Measurements from ENCODE around the gene PRKN. TPM values are rescaled to one million over a fixed set of nuclear protein-coding genes. Genes with fewer than 3 reads are reported as not detected.

PRKN gene
- total RNA-seq, 1 donor from 2014 or later = 7.9 TPM

DNA sequence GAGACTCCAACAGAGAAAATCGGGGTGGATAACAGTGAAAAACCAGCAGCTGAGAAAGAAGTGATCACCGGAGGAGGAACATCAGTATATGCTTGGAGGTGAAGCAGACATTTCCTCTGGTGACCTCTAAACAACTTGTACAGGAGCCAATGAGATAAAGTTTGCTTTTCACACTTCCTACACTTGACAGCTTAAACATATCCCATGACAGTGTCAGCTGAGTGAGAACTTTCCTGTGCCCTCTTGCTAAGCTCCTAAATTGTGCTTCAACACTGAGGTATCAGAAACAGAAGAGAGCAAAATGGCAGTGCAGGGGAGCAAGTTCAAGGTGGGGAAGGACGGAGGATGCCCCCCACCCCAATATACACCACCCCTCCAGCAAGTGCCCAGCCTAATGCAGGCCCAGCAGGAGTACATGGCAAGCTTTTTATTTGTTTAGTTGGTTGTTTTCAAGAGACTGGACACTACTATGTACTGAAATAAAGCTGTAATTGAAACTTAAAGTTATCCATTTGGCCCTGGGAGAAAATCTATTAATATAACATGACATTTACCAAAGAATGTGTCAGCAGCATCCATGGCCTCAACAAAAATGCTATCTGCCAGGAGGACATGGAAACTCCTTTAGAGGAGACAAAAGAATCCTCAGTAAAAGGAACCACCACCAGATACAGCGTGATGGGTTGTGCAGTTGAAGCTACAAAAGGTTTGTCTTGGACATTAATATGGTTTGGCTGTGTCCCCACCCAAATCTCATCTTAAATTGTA, 540.2 kb downstream of the PRKN start:
- no peak for DNase-seq (ENCODE audit: low spot score)

DNA sequence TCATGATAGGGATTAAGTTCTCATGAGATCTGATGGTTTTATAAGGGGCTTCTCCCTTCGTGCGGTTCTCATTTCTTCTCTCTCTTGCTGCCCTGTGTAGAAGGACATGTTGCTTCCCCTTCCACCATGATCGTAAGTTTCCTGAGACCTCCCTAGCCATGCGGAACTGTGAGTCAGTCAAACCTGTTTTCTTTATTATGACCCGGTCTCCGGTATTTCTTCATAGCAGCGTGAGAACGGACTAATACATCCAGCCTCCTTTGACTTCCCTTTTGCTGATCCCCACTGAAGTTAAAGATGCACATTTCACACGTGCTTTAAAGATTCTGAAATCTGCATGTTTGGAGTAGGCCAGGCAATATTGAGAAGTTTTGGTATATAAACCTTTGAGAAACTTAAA, 543.1 kb downstream of the PRKN start:
- no peak for DNase-seq (ENCODE audit: low spot score)

DNA sequence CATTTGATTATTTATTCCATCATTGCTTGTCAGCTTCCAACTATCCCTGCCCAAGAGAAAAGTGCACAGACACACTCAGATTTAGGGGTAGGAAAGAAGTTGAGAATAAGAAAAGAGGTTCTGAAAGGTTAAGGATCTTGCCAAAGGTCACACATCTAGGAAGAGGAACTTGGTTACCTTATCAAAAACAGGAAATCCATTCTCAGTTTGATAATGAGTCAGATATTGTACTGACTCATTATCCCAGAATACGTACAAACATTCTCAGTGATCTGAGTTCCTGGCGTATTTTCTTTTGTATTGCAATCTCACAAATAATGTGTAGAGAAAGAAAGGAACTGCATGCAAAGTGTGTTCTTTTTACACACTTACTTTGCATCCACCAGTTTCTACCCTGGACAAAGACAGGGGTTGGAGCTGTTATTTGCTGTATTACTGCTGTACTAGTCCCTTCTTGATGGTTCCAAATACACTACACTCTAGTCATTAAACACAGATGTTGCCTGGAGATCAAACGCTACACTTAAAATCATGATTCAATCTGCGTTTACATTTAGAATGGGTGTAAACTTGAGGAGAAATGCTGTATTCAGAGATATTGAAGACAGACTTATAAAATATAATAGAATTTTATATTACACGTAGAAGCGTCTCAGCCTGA, 545.7 kb downstream of the PRKN start:
- DNase-seq (ENCODE audit: low spot score) = no peak

DNA sequence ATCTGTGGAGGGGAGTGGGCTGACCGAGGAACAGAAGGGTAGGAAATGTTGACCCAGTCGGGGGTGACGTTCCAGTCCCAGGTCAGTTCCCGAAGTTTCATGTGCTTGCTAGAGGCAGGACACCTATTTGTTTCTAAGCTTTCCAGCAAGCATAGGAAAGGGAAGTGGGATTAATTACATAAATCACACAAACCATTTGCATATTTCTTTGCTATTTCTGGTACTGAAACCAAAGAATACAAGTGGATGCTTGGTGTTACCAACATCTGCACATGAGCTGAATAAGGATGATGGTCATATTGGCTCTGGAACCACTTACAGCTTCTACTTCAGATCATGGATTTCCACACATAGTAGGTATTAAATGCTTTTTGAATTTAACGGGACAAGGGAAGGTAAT, 546.5 kb downstream of the PRKN start:
- no peak for DNase-seq (ENCODE audit: low spot score)

DNA sequence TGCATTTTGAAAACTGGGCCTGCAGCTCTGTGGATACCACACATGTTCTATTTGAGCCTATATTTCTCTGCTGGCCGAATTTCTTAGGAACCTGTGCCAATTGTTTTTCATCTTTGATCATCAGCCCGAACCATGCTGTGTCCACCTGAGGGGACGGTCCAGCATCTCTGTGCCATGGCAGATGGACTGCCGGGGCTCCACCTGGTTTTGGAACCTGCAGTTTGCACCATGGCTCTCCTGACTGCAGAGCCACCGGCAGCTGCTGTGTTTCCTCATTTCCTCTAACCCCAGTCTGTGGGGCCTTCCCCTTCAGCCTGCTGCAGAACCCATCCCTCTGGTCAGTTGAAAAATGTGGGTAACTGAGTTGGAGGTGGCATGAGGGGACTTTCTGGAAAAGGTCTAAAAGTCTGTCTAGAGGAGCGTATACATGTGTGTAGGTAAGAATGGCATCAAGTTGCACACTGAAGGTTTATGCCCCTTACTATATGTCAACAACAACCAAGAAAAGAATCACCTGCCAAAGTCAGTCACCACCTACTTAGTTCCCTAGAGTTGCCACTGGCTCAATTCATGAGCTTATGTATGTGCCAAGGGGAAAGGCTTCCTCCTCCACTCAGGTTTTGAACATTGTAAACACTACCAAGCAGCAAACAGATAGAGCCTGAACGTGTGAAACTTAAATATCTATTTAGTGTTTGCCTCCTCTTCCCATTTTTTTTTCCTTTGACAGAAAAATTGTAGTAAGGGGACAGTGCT, 548.2 kb downstream of the PRKN start:
- no peak for DNase-seq (ENCODE audit: low spot score)

DNA sequence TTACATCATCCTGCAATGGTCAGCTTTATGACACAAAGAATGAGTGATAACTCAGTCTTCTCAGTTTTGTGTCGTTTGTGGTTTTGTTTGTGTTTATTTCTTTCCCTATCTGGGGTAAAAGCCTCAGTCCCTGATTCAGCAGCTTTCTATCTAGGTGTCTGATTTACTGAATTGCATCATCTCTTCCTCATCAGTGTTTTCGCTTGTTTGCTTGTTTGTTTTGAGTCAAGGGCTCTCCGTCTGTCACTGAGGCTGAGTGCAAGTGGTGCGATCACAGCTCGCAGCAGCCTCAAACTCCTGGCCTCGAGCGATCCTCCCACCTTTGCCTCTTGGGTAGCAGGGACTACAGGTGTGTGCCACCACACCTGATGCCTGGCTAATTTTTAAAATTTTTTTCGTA, 548.9 kb downstream of the PRKN start:
- DNase-seq (ENCODE audit: low spot score) = no peak

DNA sequence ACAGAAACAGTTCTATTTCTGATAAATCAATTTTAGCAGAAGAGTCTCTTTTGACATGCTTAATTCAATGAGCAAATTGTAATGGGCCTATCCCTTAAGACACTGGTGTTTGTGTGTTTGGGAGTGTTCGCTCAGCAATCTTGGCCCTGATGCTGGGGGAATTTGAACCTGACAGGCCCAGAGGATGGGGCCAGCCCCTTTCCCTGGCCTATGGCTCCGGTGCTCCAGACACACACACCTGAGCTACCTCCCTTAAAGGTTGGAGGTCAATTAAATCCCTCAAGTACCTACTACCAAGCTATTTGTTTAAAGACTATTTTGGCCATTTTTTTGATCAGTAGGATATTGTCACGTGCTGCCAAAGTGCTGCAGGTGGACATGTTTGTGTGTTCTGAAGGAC, 549.3 kb downstream of the PRKN start:
- no peak for DNase-seq (ENCODE audit: low spot score)

DNA sequence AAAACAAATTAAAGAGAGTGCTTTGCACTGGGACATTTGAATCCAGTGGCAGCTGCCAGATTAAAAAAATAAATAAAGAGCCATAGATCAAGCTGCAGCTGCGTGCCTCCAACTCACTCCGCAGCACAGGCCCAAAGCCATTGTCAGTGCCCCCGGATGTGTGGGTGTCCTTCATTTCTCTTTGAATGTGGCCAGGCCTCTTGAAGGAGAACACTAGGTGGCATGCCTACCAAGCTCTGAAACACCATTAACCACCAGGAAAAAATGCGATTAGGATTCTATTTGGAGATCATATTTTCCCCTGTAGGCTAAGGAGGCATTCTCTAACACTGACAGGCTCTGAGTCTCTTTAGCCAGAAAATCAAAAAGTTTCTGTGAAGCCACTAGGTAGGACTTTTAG, 549.8 kb downstream of the PRKN start:
- peak; percentile 26 for DNase-seq (ENCODE audit: low spot score)

DNA sequence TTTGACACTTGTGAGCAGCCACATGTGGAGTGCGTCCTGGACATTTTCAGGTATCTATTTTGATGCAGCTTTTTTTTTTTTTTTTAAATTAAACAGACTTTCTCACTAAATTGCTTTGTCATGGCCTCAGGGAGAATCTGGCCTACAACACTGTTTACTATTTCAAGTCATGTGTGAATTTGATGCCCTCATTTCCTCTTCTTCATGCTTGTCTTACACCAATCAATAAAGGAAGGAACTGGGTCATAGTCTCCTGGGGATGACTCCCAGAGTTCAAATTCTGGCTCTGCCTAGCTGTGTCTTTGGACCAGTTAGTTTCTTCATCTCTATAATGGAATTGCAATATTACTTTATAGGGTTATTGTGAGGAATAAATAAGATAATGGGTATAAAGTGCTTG, 554.1 kb downstream of the PRKN start:
- no peak for DNase-seq (ENCODE audit: low spot score)

DNA sequence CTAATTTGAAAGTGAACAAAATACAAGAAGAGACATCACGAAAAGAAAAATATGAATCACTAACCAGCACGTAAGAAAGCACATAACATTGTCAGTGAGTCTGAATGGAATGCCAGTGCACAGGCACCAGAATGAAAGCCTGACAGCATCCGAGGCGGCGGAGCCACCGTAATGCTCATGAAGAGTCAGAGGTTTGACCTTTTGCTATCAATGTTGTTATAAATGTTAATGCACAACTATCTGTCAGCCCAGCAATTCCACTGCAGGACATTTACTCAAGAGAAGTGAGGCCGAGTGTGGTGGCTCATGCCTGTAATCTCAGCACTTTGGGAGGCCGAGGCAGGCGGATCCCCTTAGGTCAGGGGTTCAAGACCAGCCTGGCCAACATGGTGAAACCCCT, 562.1 kb downstream of the PRKN start:
- no peak for DNase-seq (ENCODE audit: low spot score)

DNA sequence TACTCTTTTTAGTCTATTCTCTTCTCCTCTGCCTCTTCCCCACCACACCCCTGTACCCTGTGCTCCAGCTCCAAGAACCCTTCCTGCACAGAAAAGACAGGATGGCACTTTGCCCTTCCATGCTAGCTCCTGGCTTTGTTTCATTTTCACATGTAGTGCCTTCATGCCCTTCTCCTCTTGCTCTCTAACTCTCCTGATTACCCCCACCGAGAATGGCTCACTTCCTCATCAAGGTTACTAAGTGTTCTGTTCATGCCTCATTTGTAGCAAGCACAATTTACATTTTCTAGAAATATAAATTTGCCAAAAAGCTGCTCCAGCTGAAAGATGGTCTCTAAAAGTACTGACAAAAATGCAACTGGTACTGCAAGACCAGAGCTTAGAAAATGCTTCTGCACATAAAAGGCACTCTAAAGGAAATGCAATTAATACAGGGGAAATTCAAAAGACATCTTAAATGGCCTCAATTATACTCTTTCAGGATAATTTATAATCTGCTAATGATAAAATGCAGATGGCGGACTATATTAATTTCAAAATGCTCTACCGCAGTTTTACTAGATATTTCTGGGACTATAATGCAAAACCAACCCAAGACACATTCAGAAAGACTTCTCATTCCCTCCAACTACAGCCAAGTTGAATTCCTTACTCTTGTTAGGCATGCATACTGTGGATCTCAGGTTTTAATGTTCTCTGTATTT, 570.2 kb downstream of the PRKN start:
- peak; percentile 14 for DNase-seq (ENCODE audit: low spot score)

DNA sequence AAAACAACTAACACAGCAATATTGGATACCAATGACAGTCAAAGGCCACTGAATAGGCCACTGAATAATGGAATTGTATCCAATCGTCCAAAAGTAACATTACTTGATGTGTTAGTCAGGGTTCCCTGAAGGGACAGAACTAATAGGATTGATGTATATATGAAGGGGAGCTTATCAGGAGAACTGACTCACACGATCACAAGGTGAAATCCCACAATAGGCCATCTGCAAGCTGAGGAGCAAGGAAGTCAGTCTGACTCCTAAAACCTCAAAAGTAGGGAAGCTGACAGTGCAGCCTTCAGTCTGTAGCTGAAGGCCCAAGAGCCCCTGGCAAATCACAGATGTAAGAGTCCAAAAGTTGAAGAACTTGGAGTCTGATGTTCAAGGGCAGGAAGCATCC, 571.4 kb downstream of the PRKN start:
- no peak for DNase-seq (ENCODE audit: low spot score)

DNA sequence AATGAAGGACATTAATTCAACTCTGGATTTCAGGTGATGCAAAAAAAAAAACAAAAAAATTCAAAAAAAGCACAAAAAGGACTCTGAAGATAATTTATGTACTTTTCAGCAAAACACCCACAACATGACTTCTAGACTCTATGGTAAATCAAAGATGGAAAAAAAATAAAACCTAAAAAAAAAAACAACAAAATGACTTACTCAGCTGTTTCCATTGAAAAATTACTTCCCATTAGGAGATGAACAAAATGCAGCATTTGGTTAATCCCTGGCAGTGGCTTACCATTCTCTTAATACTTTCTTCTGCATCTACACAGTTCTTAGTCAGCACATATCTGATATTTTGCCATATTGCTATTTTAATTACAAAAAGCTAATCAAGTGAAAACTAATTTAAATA, 572.6 kb downstream of the PRKN start:
- DNase-seq (ENCODE audit: low spot score) = no peak

DNA sequence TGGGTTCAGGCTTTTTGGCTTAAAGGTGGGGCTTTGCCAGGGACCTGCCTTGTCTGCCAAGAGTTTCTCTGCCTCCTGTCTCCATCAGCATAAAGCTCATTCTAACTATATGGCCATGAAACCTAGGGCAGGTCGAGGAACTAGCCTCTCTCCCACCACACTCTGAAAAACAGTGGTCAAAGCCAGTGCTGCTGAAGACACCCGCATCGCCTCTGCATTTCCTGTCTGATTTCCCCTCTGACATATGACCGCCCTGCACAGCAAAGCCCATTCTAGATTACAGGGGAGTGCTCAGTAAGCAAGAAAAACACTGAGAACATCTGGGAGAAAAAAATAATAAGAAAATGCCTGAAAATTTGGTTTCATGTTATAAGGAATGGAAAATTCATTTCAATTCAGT, 573.6 kb downstream of the PRKN start:
- no peak for DNase-seq (ENCODE audit: low spot score)

DNA sequence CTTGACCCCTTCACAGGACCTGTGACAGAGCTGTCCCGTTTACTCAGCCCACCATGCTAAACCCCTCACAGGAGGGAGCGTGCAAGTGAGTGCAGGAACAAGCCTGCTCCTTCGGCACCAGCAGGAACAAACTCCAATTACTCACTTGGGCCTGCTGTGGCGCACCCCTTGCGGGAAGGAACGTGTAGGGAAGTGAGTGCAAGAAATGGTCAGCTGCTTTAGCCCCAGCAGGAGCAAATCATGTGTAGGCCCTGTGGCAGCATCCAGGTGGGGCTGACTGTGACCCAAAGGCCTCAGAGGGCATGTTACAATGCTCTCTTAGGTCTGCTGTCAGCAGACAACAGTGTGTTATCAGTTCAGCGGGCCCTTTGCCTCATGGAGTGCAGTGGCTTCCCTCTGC, 574.4 kb downstream of the PRKN start:
- DNase-seq (ENCODE audit: low spot score) = no peak

DNA sequence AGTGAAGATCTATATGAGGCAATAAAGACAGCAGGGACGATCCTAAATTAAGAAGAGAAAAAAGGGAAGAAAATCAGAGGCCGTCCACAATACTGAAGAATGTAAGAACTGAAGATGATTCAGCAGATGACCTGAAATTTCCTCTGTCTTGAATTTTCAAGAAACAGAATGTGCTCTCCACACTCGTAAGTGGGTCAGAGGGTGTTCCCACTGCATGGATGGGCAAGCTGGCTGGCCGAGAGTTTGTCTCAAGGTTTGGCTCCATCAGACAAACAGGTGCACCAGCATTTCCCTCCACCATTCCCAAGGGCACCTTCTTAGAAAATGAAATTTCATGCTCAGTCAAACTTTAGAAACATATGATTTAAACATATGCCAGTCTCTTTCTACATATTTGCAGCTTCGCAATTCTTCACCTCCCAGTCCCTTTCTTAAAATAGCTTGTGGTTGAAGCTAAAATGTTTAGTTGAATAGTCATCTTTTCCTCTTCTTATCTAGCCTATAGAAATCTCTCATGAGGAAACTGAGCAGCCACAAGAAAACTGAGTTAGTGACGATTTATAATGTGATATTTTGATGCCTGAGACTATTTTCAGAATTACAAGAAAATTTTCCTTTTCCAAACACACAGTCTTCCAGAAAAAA, 576.4 kb downstream of the PRKN start:
- DNase-seq (ENCODE audit: low spot score) = peak; percentile 2

DNA sequence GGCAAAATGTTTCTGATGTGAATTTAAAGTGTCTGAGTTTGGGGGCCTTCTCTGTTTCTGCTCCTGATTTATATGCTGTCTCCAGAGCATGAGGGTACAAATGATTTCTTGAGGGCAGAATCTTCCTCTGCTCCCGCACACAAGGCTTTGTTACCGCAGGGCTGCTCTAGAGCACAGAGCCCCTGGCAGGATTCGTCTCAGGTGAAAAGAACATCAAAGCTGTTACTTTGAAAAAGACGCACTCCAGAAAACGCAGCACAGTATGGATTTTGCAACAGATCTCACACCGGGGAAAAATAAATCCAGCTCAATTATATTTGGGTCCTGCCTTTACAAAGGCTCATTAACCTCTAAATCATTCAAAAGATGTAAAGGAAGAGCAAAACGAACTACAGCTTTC, 577.3 kb downstream of the PRKN start:
- no peak for DNase-seq (ENCODE audit: low spot score)

DNA sequence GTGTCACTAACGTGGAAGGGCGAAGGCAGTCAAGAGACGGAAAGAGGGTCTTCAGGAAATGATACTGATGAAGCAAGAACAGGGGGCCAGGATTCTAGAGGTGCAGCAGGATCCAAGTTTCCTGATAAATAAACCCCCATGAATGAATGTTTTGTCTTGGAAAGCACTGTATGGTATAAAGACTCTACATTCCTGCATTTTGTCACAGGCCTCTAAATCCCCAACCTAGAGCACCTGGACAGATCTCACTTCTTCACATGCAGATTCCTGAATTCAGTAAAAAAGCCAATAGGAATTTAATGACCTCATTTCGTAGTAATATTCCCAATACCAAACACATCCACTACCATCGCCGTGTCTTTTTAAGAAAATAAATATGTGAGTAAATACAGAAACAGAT, 577.8 kb downstream of the PRKN start:
- DNase-seq (ENCODE audit: low spot score) = no peak

DNA sequence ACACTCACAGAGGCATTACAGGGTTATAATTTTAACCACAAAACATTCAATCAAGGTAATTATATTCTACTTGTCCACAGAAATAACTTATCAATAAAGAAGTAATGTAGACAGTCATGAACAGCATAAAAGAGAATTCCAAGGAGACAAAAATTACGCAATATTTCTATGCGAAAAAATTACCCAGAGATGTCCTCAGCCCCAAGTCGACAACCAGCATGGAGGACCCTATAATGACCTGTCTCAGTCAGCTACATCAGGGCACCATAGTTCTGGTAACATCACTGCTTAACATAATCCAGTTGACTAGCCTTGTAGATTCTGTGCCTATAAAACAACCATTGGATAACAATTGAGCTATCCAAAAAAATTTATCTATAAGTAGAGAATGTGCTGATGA, 579.8 kb downstream of the PRKN start:
- DNase-seq (ENCODE audit: low spot score) = no peak

DNA sequence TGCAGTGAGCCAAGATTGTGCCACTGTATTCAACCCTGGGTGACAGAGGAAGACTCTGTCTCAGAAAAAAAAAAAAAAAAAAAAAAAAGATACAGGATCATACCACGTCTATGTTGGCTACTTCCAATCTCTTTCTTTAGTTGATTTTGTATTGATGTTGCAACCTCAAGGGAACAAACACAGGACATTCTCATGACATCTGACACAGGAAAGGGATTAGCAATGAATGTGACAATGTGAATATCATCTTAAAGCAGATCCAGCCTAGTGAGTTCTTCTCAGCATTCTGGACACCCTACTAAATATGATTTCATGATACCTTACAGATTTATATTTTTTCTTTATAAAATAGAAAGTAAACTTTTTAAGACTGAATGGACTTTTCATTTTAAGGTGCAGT, 580.3 kb downstream of the PRKN start:
- no peak for DNase-seq (ENCODE audit: low spot score)

DNA sequence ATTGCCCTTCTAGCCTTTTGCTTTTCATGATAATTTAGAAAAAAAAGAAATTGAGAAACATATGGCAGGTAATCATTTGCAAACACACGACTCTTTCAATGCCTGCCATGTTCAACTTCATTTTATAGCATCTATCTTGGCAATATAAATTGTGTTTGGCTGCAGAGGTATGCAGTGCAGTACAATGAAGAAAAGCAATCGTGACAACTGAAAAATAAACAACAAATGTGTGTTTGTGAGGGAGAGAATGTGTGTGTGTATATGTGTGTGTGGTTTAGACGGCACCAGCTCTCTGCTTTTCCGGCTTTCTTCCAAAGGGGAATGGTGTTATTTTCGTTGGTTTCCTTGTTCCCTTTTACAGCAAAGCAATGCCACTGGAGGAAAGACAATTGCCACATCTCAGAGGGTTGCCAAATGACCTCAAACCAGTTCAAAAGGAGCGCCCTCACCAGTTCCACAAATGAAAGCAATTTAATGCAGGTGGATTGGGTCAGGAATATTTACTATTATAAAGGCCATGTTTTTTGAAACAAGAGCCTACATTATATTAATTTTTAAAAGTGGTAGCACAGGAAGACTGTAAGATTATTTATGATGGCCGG, 587.2 kb downstream of the PRKN start:
- no peak for DNase-seq (ENCODE audit: low spot score)
